Sigmoid colon (tissue), 4 donors: ENCODE measurements around the gene PGF.

Experiments
- CTCF ChIP-seq, 4 experiments: fragments of 450-650 bp in 3 of 4; fragments of 200-600 bp in 1 of 4; IDR thresholded peaks; one replicate each; pipeline ENCODE4 v1.5.1; 2016 to 2019; ENCODE audit warnings: antibody characterized with exemption in 4 of 4, mild to moderate bottlenecking in 3 of 4, moderate library complexity in 2 of 4
- EP300 ChIP-seq, 4 donors: sonication (generic); formaldehyde crosslinking; IDR thresholded peaks; one replicate each; pipeline ENCODE4 v1.6.1; 2017; ENCODE audit warnings: antibody characterized with exemption in 4 of 4
- POLR2AphosphoS5 ChIP-seq, 4 donors: sonication (generic); formaldehyde crosslinking; IDR thresholded peaks; one replicate each; pipeline ENCODE4 v1.6.1; 2017; ENCODE audit warnings: antibody characterized with exemption in 4 of 4

GRCh38 chr14:74915426-74915825 lies 40.0 kb downstream of the PGF start:
- TF ChIP-seq CTCF (IDR thresholded peaks at IDR 0.05) (no peak), POLR2AphosphoS5 (IDR thresholded peaks at IDR 0.05) (no peak), EP300 (IDR thresholded peaks at IDR 0.05) (no peak)
